SK-N-SH treated with all-trans-retinoic acid at 6 μM for 48 hours (cell line): ENCODE data around the gene MDM4.

Source experiments
- ATAC-seq: fragments of 200-7000 bp; cut with Tn5 transposase; 3 replicates; pipeline ENCODE4 v1.9.1; 2020; ENCODE audit warnings: mild to moderate bottlenecking, moderate library complexity
- ARNTL ChIP-seq: fragments of 450-650 bp; formaldehyde crosslinking; IDR thresholded peaks from 2 replicates; pipeline ENCODE4 v1.5.0; 2020; ENCODE audit warnings: low read depth, mild to moderate bottlenecking, moderate library complexity, borderline replicate concordance
- BACH2 ChIP-seq: fragments of 250-450 bp; sonication (Bioruptor Pico); IDR thresholded peaks from 2 replicates; pipeline ENCODE4 v1.9.0; 2021; ENCODE audit warnings: mild to moderate bottlenecking, borderline replicate concordance
- CREB5 ChIP-seq: fragments of 250-450 bp; sonication (Bioruptor Pico); IDR thresholded peaks from 2 replicates; pipeline ENCODE4 v1.5.1; 2020; ENCODE audit warnings: low read depth, mild to moderate bottlenecking, moderate library complexity
- CSDC2 ChIP-seq: fragments of 250-450 bp; sonication (Bioruptor Pico); IDR thresholded peaks from 2 replicates; pipeline ENCODE4 v1.5.0; 2020; ENCODE audit warnings: mild to moderate bottlenecking, moderate library complexity
- CSRNP3 ChIP-seq: fragments of 250-450 bp; sonication (Bioruptor Pico); IDR thresholded peaks from 2 replicates; pipeline ENCODE4 v1.5.1; 2021; ENCODE audit warnings: mild to moderate bottlenecking, moderate library complexity
- ESRRG ChIP-seq: fragments of 250-450 bp; sonication (Bioruptor Pico); IDR thresholded peaks from 2 replicates; pipeline ENCODE4 v1.6.1; 2021; ENCODE audit warnings: mild to moderate bottlenecking
- GLIS3 ChIP-seq: fragments of 250-450 bp; sonication (Bioruptor Pico); IDR thresholded peaks from 2 replicates; pipeline ENCODE4 v1.5.0; 2020; ENCODE audit warnings: mild to moderate bottlenecking, moderate library complexity
- ISL1 ChIP-seq: fragments of 250-450 bp; sonication (Bioruptor Pico); IDR thresholded peaks from 2 replicates; pipeline ENCODE4 v2.1.2; 2022; ENCODE audit warnings: mild to moderate bottlenecking, moderate library complexity
- OSR1 ChIP-seq: fragments of 250-450 bp; sonication (Bioruptor Pico); IDR thresholded peaks from 2 replicates; pipeline ENCODE4 v1.8.0; 2022; ENCODE audit warnings: moderate library complexity, mild to moderate bottlenecking, inconsistent platforms
- PATZ1 ChIP-seq: fragments of 250-450 bp; sonication (Bioruptor Pico); IDR thresholded peaks from 2 replicates; pipeline ENCODE4 v1.8.0; 2020; ENCODE audit warnings: mild to moderate bottlenecking, moderate library complexity, borderline replicate concordance
- POU6F1 ChIP-seq: fragments of 250-450 bp; sonication (Bioruptor Pico); IDR thresholded peaks from 2 replicates; pipeline ENCODE4 v1.8.0; 2021; ENCODE audit warnings: low read depth, mild to moderate bottlenecking, moderate library complexity, borderline replicate concordance
- PPARA ChIP-seq: fragments of 250-450 bp; sonication (Bioruptor Pico); IDR thresholded peaks from 2 replicates; pipeline ENCODE4 v1.5.0; 2020; ENCODE audit warnings: mild to moderate bottlenecking, borderline replicate concordance
- RARB ChIP-seq: fragments of 250-450 bp; sonication (Bioruptor Pico); IDR thresholded peaks from 2 replicates; pipeline ENCODE4 v1.8.0; 2021; ENCODE audit warnings: mild to moderate bottlenecking, moderate library complexity
- SNAI2 ChIP-seq: fragments of 250-450 bp; sonication (Bioruptor Pico); IDR thresholded peaks from 2 replicates; pipeline ENCODE4 v1.5.0; 2020; ENCODE audit warnings: mild to moderate bottlenecking, moderate library complexity
- TCF4 ChIP-seq: fragments of 250-450 bp; sonication (Bioruptor Pico); IDR thresholded peaks from 2 replicates; pipeline ENCODE4 v1.8.0; 2021; ENCODE audit warnings: mild to moderate bottlenecking, moderate library complexity, borderline replicate concordance
- TOX ChIP-seq: fragments of 250-450 bp; sonication (Bioruptor Pico); IDR thresholded peaks from 2 replicates; pipeline ENCODE4 v1.8.0; 2021; ENCODE audit warnings: mild to moderate bottlenecking, moderate library complexity, borderline replicate concordance
- TSHZ2 ChIP-seq: fragments of 250-450 bp; sonication (Bioruptor Pico); IDR thresholded peaks from 2 replicates; pipeline ENCODE4 v1.5.0; 2020; ENCODE audit warnings: mild to moderate bottlenecking, moderate library complexity
- ZC3H10 ChIP-seq: fragments of 250-450 bp; sonication (Bioruptor Pico); IDR thresholded peaks from 2 replicates; pipeline ENCODE4 v1.5.1; 2021; ENCODE audit warnings: mild to moderate bottlenecking, moderate library complexity
- ZFP3 ChIP-seq: fragments of 250-450 bp; sonication (Bioruptor Pico); IDR thresholded peaks from 2 replicates; pipeline ENCODE4 v1.5.0; 2020; ENCODE audit warnings: mild to moderate bottlenecking, moderate library complexity
- ZNF565 ChIP-seq: fragments of 450-650 bp; formaldehyde crosslinking; conservative IDR thresholded peaks from 2 replicates; pipeline ENCODE4 v1.5.0; 2020; ENCODE audit warnings: low read depth, mild to moderate bottlenecking, moderate library complexity
- ZNF70 ChIP-seq: fragments of 450-650 bp; formaldehyde crosslinking; IDR thresholded peaks from 2 replicates; pipeline ENCODE4 v1.5.0; 2020; ENCODE audit warnings: mild to moderate bottlenecking, moderate library complexity

Gene MDM4

GRCh38 chr1:204583909-204584632, 67.9 kb downstream of the MDM4 start:
- peak; percentile 77 for ATAC-seq

GRCh38 chr1:204584699-204585372, 68.6 kb downstream of the MDM4 start:
- ATAC-seq, result peak; percentile 26
- TF ChIP-seq TOX (CRISPR knock-in tag) (no peak), BACH2 (CRISPR knock-in tag) (no peak), OSR1 (CRISPR knock-in tag) (no peak), ESRRG (CRISPR knock-in tag) (no peak), ARNTL (CRISPR knock-in tag) (no peak), CREB5 (CRISPR knock-in tag) (no peak), ZNF70 (CRISPR knock-in tag) (no peak), POU6F1 (CRISPR knock-in tag) (no peak), ZNF565 (no peak), CSDC2 (no peak)

More at GRCh38 chr1:204583909-204584632, 67.9 kb downstream of the MDM4 start:
- TF ChIP-seq BACH2 (CRISPR knock-in tag) (no peak), CSRNP3 (CRISPR knock-in tag) (no peak), ZFP3 (CRISPR knock-in tag) (no peak), ESRRG (CRISPR knock-in tag) (no peak), PPARA (no peak), ISL1 (CRISPR knock-in tag) (peak; percentile 53; the same call in 1 of the 2 replicates), TCF4 (no peak; the same call in 1 of the 2 replicates), ZC3H10 (CRISPR knock-in tag) (no peak), TSHZ2 (CRISPR knock-in tag) (peak; percentile 48; the same call in 1 of the 2 replicates), POU6F1 (CRISPR knock-in tag) (no peak), ZNF70 (CRISPR knock-in tag) (no peak), SNAI2 (CRISPR knock-in tag) (no peak), GLIS3 (no peak), ARNTL (CRISPR knock-in tag) (no peak), RARB (no peak), PATZ1 (CRISPR knock-in tag) (no peak)
